KOPT-K1 (cell line): ENCODE data around the gene PNKD.

Source experiments
- H3K27ac ChIP-seq: fragments of 200-600 bp; sonication (generic); 2 replicates; pipeline ENCODE4 v1.5.1; 2016; ENCODE audit warnings: antibody characterized with exemption, mild to moderate bottlenecking, low read depth, low read length; ENCODE audit not compliant: poor library complexity, severe bottlenecking
- H3K36me3 ChIP-seq: fragments of 200-600 bp; sonication (generic); 2 replicates; pipeline ENCODE4 v1.5.1; 2017; ENCODE audit warnings: antibody characterized with exemption, mild to moderate bottlenecking, low read length, moderate library complexity; ENCODE audit not compliant: insufficient read depth
- H3K9me3 ChIP-seq: fragments of 200-600 bp; sonication (generic); 2 replicates; pipeline ENCODE4 v1.5.1; 2017; ENCODE audit warnings: antibody characterized with exemption, low read length, mild to moderate bottlenecking; ENCODE audit not compliant: insufficient read depth, poor library complexity, severe bottlenecking

The PNKD gene, protein sequence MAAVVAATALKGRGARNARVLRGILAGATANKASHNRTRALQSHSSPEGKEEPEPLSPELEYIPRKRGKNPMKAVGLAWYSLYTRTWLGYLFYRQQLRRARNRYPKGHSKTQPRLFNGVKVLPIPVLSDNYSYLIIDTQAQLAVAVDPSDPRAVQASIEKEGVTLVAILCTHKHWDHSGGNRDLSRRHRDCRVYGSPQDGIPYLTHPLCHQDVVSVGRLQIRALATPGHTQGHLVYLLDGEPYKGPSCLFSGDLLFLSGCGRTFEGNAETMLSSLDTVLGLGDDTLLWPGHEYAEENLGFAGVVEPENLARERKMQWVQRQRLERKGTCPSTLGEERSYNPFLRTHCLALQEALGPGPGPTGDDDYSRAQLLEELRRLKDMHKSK

DNA sequence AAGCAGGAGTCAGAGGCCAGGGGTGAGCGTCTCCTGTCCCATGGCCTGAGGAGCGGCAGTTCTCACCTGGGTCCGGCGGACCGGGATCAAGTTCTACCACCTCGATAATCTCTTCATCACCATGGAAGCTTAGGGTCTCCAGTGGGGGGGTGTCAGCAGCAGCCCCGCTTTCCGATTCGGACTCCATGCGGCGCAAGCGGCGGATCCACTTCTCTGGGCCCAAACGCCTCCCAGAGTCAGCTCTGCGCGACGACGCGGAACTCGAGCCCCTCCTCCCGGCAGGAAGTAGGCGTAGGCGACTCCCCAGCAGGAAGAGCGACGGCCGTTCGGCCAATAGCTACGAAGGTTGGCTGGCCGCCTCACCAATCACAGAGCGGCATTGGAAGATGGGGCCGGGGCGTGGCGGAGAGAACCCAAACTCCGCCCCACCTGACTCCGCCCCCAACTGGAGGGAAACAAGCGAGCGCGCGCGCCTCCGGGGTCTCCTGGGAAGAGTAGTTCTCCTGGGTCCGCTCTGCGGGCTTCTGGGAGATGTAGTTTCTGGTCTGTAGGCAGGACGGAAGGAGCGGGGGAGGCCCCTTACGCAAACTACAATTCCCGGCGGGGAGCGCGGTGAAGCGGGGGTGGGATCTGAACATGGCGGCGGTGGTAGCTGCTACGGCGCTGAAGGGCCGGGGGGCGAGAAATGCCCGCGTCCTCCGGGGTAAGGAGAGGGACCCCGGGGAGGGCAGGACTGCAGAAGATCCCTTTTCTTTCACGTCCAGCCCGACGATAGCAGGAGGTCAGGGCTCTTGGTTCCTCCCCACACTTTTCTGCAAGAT is at the start of gene PNKD, which contains the start of gene AAMP:
Gene PNKD (plus strand): TSS at position 620 of the 821 bp plus-strand sequence. CDS start 17 bp downstream, at position 637.
Gene AAMP (minus strand): TSS at position 238 of the 821 bp plus-strand sequence. CDS start 51 bp downstream, at position 187.
- peaks cover 50% of the 10 kb centered on the region for H3K36me3 ChIP-seq
- peak within 1 kb of the TSS; percentile 78 for H3K27ac ChIP-seq

GRCh38 chr2:218221000-218221399 is 49.3 kb upstream of the PNKD start:
- Histone ChIP-seq H3K27ac (peak overlapping the region; percentile 96), H3K36me3 (peaks cover 53% of the 10 kb centered on the region), H3K9me3 (no peaks in the 10 kb centered on the region)

More for the DNA sequence above, at the start of gene PNKD, which contains the start of gene AAMP:
- H3K9me3 ChIP-seq: no peaks in the 10 kb centered on the region

DNA sequence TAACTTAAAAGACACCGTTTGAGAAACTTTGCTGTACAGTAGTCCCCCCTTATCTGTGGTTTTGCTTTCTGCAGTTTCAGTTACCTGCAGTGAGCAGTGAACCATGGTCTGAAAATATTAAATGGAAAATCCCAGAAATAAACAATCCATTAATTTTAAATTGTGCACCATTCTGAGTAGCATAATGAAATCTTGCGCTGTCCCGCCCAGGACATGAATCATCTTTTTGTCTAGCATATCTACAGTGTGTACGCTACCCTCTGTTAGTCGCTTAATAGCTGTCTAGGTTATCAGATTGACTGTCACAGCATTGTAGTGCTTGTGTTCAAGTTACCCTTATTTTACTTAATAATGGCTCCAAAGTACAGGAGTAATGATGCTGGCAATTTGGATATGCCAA is 47.3 kb upstream of the PNKD start:
- Histone ChIP-seq H3K36me3 (peaks cover 73% of the 10 kb centered on the region), H3K9me3 (no peaks in the 10 kb centered on the region), H3K27ac (peak overlapping the region; percentile 46)

DNA sequence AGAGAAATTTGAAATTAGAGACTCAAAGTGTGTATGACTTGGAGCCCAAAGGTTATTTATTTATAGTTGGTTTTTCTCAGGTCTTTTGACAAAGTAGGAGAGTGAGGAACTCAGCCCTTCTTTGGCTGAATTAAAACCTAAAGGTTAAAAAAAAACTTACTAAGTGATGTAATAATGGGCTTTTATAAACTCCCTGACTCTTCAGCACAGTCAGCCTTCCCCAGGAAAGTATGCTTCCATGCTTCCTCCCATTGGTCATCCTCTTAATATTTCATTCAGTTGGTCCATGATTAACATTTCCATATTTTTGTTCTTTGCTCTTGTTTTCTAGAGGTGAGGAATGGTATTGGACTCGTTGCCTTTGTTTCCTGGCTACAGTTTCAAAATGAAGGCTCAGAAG is 46.1 kb upstream of the PNKD start:
- H3K27ac ChIP-seq: no peak overlapping the region
- peaks cover 85% of the 10 kb centered on the region for H3K36me3 ChIP-seq
- no peaks in the 10 kb centered on the region for H3K9me3 ChIP-seq

- Histone ChIP-seq H3K36me3 (peaks cover 95% of the 10 kb centered on the region), H3K27ac (no peak overlapping the region), H3K9me3 (no peaks in the 10 kb centered on the region)
These were observed 43.4 kb upstream of the PNKD start for GRCh38 chr2:218226903-218227302.

DNA sequence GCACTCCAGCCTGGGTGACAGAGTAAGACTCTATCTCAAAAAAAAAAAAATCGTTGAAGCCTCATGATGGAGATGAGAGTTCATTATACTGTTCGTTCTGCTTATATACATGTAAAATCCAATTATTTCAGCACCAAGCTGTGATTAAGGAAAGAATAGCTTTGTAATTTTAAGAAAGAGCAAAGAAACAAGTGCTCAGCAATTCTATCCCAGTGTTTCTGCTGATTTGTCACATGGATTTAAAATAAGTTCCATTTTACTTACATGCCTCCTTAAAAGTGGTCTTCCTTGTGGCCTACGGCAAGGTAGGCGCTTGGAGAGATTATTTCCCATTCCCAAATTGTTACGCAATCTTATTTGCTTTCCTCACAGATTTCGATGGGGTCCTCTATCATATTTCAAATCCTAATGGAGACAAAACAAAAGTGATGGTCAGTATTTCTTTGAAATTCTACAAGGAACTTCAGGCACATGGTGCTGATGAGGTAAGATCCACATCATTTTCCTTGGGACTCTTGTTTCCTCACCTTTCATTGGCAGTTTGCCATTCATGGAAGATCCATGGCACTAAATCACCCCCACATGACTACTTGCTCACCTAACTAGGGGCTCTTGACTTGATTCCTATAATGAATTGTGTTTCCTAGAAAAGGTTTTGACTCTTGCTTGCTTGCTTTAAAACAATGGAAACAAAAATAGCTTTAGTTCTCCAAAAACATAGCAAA is 41.8 kb upstream of the PNKD start:
- peaks cover 98% of the 10 kb centered on the region for H3K36me3 ChIP-seq
- peak overlapping the region; percentile 75 for H3K27ac ChIP-seq
- H3K9me3 ChIP-seq: no peaks in the 10 kb centered on the region

- Histone ChIP-seq H3K9me3 (no peaks in the 10 kb centered on the region), H3K36me3 (peaks cover 98% of the 10 kb centered on the region), H3K27ac (peak overlapping the region; percentile 75)
These were observed 41.1 kb upstream of the PNKD start for GRCh38 chr2:218229239-218229638.

GRCh38 chr2:218229851-218230250 is 40.5 kb upstream of the PNKD start:
- Histone ChIP-seq H3K9me3 (no peaks in the 10 kb centered on the region), H3K27ac (peak overlapping the region; percentile 75), H3K36me3 (peaks cover 98% of the 10 kb centered on the region)

DNA sequence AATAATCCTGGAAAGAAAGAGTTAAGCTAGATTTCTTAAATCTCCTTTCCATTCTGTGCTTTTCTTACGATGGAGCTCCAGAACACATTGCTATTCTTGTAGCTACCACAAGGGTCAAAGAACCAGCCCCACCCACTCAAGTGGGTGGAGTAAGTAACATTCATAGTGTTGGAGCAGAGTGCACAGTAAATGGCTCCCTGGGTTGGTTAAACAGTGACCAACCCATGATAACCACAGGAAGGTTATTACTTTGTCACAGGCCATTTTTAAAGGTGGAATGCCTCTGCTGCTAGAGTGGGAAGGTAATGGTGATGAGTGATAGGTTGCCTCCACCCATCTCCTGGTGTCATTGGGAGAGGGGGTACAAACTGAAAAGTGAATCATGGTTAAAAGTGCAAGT is 39.4 kb upstream of the PNKD start:
- no peaks in the 10 kb centered on the region for H3K9me3 ChIP-seq
- no peak overlapping the region for H3K27ac ChIP-seq
- H3K36me3 ChIP-seq: peaks cover 98% of the 10 kb centered on the region

- no peaks in the 10 kb centered on the region for H3K9me3 ChIP-seq
- H3K36me3 ChIP-seq: peaks cover 98% of the 10 kb centered on the region
- H3K27ac ChIP-seq: no peak overlapping the region
These were observed 36.8 kb upstream of the PNKD start for GRCh38 chr2:218233543-218233942.

GRCh38 chr2:218234521-218234920 is 35.8 kb upstream of the PNKD start:
- H3K9me3 ChIP-seq: no peaks in the 10 kb centered on the region
- H3K27ac ChIP-seq: no peak overlapping the region
- H3K36me3 ChIP-seq: peaks cover 100% of the 10 kb centered on the region

- Histone ChIP-seq H3K27ac (no peak overlapping the region), H3K9me3 (no peaks in the 10 kb centered on the region), H3K36me3 (peaks cover 100% of the 10 kb centered on the region)
These were observed 35.3 kb upstream of the PNKD start for GRCh38 chr2:218235017-218235416.

- Histone ChIP-seq H3K36me3 (peaks cover 100% of the 10 kb centered on the region), H3K27ac (no peak overlapping the region), H3K9me3 (no peaks in the 10 kb centered on the region)
These were observed 33.5 kb upstream of the PNKD start for GRCh38 chr2:218236829-218237228.

GRCh38 chr2:218238887-218239286 is 31.4 kb upstream of the PNKD start:
- Histone ChIP-seq H3K9me3 (no peaks in the 10 kb centered on the region), H3K27ac (no peak overlapping the region), H3K36me3 (peaks cover 100% of the 10 kb centered on the region)

DNA sequence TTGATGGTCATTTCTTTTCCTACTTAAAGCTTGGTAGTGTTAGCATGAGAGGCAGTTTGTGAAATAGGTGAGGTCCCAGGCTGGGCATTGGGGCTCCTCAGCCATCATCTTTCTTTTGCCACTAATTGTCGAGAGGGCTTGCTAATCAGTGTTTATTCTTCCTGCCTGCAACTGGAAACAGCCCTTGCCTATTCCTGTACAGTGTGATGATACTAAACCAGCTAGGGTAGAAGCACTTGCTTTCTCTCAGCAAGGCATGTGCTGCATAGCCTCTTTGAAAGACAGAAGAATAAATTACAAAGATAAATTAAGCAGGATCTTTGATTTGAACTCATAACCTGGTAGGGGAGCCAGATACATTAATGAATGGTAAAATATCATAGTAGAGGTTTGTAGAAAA is 26.1 kb upstream of the PNKD start:
- Histone ChIP-seq H3K27ac (no peak overlapping the region), H3K9me3 (no peaks in the 10 kb centered on the region), H3K36me3 (peaks cover 100% of the 10 kb centered on the region)
